Mucosa of descending colon (tissue), 3 donors: Measurements from ENCODE around the gene VIPR1. TPM values are rescaled to one million over a fixed set of nuclear protein-coding genes. Genes with fewer than 3 reads are reported as not detected.

Experiments
- ATAC-seq: fragments of 200-7000 bp; cut with Tn5 transposase; one replicate; pipeline ENCODE4 v1.9.1; 2020; ENCODE audit warnings: mild to moderate bottlenecking, moderate library complexity
- DNase-seq, 3 donors: peaks; one replicate each; pipeline ENCODE4 v3.0.0-alpha.2; 2020
- H3K36me3 ChIP-seq: fragments of 200-600 bp; one replicate; pipeline ENCODE4 v1.8.0; 2021; ENCODE audit warnings: low read depth, mild to moderate bottlenecking
- H3K4me1 ChIP-seq: fragments of 200-600 bp; one replicate; pipeline ENCODE4 v1.8.0; 2021; ENCODE audit warnings: low read depth, mild to moderate bottlenecking
- H3K4me3 ChIP-seq: fragments of 200-600 bp; one replicate; pipeline ENCODE4 v1.8.0; 2021; ENCODE audit warnings: mild to moderate bottlenecking
- H3K9me3 ChIP-seq: fragments of 200-600 bp; one replicate; pipeline ENCODE4 v1.8.0; 2021; ENCODE audit warnings: mild to moderate bottlenecking
- intact Hi-C, 2 donors: fragments of 100-400 bp; cut with DNase I in 1 of 2; cut with micrococcal nuclease in 1 of 2; formaldehyde crosslinking; loops; one replicate each; pipeline versions ENCODE4 v1.11.0 to v1.11.1; 2022; cut with DNase I, micrococcal nuclease
- total RNA-seq, 3 donors: library from RNA; stranded (reverse); fragmentation: NEBNext Ultra II Directional in 2 of 3; extraction: Animal tissue kit (Norgen Biotek cat#: 25700) in 2 of 3; gene quantifications; one replicate each; pipeline versions ENCODE4 v1.2.1 to v1.2.4, GENCODE V29; 2021 to 2023
- TF ChIP-seq, protein P1 (sequence below): fragments of 200-600 bp; IDR thresholded peaks from one replicate; pipeline ENCODE4 v1.8.0; 2022; ENCODE audit warnings: antibody characterized with exemption, mild to moderate bottlenecking
- donor health status: DM: no; HTN: no; CAD: no; lungs with moderate emphysema.
- donor health status: DM: no; HTN: no; CAD: no.
- donor health status: DM: no; HTN: yes; CAD: no.

Gene VIPR1
- total RNA-seq, 3 donors from 2014 or later, result 68.9 to 202 (median 148) TPM

DNA sequence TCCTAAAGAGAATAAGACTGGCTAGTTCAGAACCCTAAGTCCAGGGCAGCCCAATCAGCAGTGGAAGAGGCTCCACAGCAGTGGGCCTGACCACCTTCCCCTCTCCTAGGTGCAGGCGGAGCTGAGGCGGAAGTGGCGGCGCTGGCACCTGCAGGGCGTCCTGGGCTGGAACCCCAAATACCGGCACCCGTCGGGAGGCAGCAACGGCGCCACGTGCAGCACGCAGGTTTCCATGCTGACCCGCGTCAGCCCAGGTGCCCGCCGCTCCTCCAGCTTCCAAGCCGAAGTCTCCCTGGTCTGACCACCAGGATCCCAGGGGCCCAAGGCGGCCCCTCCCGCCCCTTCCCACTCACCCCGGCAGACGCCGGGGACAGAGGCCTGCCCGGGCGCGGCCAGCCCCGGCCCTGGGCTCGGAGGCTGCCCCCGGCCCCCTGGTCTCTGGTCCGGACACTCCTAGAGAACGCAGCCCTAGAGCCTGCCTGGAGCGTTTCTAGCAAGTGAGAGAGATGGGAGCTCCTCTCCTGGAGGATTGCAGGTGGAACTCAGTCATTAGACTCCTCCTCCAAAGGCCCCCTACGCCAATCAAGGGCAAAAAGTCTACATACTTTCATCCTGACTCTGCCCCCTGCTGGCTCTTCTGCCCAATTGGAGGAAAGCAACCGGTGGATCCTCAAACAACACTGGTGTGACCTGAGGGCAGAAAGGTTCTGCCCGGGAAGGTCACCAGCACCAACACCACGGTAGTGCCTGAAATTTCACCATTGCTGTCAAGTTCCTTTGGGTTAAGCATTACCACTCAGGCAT, 33.7 kb downstream of the VIPR1 start:
- no peak overlapping the region for H3K4me3 ChIP-seq
- intact Hi-C loops, result loop anchor here in 1 of 2 donors (5.0 kb wide), 1 partner anchor 39 kb away; no protein-coding TSS in a partner anchor
- no peaks in the 10 kb centered on the region for H3K9me3 ChIP-seq
- peak; percentile 53 for ATAC-seq
- DNase-seq, result peak in 1 of 3 donors; percentile 73
- peaks cover 4% of the 10 kb centered on the region for H3K4me1 ChIP-seq
- TF ChIP-seq, protein P1, sequence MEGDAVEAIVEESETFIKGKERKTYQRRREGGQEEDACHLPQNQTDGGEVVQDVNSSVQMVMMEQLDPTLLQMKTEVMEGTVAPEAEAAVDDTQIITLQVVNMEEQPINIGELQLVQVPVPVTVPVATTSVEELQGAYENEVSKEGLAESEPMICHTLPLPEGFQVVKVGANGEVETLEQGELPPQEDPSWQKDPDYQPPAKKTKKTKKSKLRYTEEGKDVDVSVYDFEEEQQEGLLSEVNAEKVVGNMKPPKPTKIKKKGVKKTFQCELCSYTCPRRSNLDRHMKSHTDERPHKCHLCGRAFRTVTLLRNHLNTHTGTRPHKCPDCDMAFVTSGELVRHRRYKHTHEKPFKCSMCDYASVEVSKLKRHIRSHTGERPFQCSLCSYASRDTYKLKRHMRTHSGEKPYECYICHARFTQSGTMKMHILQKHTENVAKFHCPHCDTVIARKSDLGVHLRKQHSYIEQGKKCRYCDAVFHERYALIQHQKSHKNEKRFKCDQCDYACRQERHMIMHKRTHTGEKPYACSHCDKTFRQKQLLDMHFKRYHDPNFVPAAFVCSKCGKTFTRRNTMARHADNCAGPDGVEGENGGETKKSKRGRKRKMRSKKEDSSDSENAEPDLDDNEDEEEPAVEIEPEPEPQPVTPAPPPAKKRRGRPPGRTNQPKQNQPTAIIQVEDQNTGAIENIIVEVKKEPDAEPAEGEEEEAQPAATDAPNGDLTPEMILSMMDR, result peak; percentile 46
- H3K36me3 ChIP-seq, result no peaks in the 10 kb centered on the region

DNA sequence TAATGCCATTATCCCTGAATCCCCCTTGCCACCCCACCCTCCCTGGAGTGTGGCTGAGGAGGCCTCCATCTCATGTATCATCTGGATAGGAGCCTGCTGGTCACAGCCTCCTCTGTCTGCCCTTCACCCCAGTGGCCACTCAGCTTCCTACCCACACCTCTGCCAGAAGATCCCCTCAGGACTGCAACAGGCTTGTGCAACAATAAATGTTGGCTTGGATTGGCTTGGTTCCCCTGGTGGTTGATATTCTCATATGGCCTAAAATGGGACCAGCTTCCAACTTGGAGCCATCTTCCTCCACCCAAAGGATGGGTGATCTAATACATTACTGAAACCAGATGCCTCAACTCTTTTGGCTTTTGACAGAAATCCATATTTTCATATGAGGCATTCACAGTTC, 34.9 kb downstream of the VIPR1 start:
- TF ChIP-seq, protein P1, result no peak
- ATAC-seq, result no peak
- DNase-seq, result no peak
- H3K36me3 ChIP-seq, result no peaks in the 10 kb centered on the region
- intact Hi-C loops, result loop anchor here in 1 of 2 donors (5.0 kb wide), 1 partner anchor 40 kb away; no protein-coding TSS in a partner anchor
- no peak overlapping the region for H3K4me3 ChIP-seq
- peaks cover 4% of the 10 kb centered on the region for H3K4me1 ChIP-seq
- no peaks in the 10 kb centered on the region for H3K9me3 ChIP-seq

- H3K36me3 ChIP-seq, result no peaks in the 10 kb centered on the region
- DNase-seq (peak; percentile 75 to 89 (median 81)), ATAC-seq (peak; percentile 81)
- TF ChIP-seq, protein P1, result peak; percentile 73
- peaks cover 15% of the 10 kb centered on the region for H3K4me1 ChIP-seq
- no peaks in the 10 kb centered on the region for H3K9me3 ChIP-seq
- no peak overlapping the region for H3K4me3 ChIP-seq
- intact Hi-C loops, result loop anchor here in 1 of 2 donors (5.0 kb wide), 1 partner anchor 43 kb away; no protein-coding TSS in a partner anchor
Measured at GRCh38 chr3:42539871-42540714, 37.6 kb downstream of the VIPR1 start.

GRCh38 chr3:42541079-42541478, 38.6 kb downstream of the VIPR1 start:
- ATAC-seq, result no peak
- intact Hi-C loops, result no loop called here
- H3K9me3 ChIP-seq, result no peaks in the 10 kb centered on the region
- no peak overlapping the region for H3K4me3 ChIP-seq
- peaks cover 18% of the 10 kb centered on the region for H3K4me1 ChIP-seq
- H3K36me3 ChIP-seq, result no peaks in the 10 kb centered on the region
- no peak for DNase-seq
- TF ChIP-seq, protein P1, result no peak

GRCh38 chr3:42544492-42545283, 42.2 kb downstream of the VIPR1 start:
- ATAC-seq (peak; percentile 80), DNase-seq (peak; percentile 66 to 75 (median 73))
- intact Hi-C loops, result no loop called here
- Histone ChIP-seq H3K4me3 (no peak overlapping the region), H3K4me1 (peaks cover 18% of the 10 kb centered on the region), H3K36me3 (no peaks in the 10 kb centered on the region), H3K9me3 (no peaks in the 10 kb centered on the region)
- TF ChIP-seq, protein P1, result no peak
